GM23338 (cell line): ENCODE results near the gene CBFA2T2. TPM values are rescaled to one million over a fixed set of nuclear protein-coding genes. Genes with fewer than 3 reads are reported as not detected.

Experiments
- ATAC-seq: fragments of 200-7000 bp; cut with Tn5 transposase; 3 replicates; pipeline ENCODE4 v1.9.1; 2020
- DNase-seq: peaks from one replicate; pipeline ENCODE4 v3.0.0-alpha.2; 2015; ENCODE audit warnings: low spot score
- H2AFZ ChIP-seq: fragments of 200-600 bp; sonication (generic); 2 replicates; pipeline ENCODE4 v1.8.0; 2016; ENCODE audit warnings: antibody characterized with exemption, mild to moderate bottlenecking, moderate library complexity
- H3F3A ChIP-seq: fragments of 200-600 bp; sonication (generic); replicated peaks from 2 replicates; pipeline ENCODE4 v1.8.0; 2017; ENCODE audit warnings: antibody characterized with exemption, mixed run types, low read depth
- H3K27ac ChIP-seq: fragments of 200-600 bp; sonication (generic); 2 replicates; pipeline ENCODE4 v1.6.1; 2016; ENCODE audit warnings: low read depth
- H3K27me3 ChIP-seq: fragments of 200-600 bp; sonication (generic); 2 replicates; pipeline ENCODE4 v1.8.0; 2016; ENCODE audit warnings: mild to moderate bottlenecking, mixed run types, moderate library complexity; ENCODE audit not compliant: insufficient read depth
- H3K36me3 ChIP-seq: fragments of 200-600 bp; sonication (generic); 2 replicates; pipeline ENCODE4 v1.8.0; 2016; ENCODE audit warnings: mild to moderate bottlenecking; ENCODE audit not compliant: insufficient read depth
- H3K4me1 ChIP-seq: fragments of 200-600 bp; sonication (generic); 2 replicates; pipeline ENCODE4 v1.8.0; 2016; ENCODE audit warnings: mild to moderate bottlenecking, moderate library complexity; ENCODE audit not compliant: insufficient read depth
- H3K4me2 ChIP-seq: fragments of 200-600 bp; sonication (generic); 2 replicates; pipeline ENCODE4 v1.7.1; 2017; ENCODE audit warnings: mixed run types
- H3K4me3 ChIP-seq: fragments of 200-600 bp; sonication (generic); 2 replicates; pipeline ENCODE4 v1.6.1; 2016; ENCODE audit warnings: mixed run types
- H3K79me2 ChIP-seq: fragments of 200-600 bp; sonication (generic); replicated peaks from 2 replicates; pipeline ENCODE4 v1.8.0; 2017; ENCODE audit warnings: mild to moderate bottlenecking; ENCODE audit not compliant: insufficient read depth
- H3K9me2 ChIP-seq: fragments of 200-600 bp; sonication (generic); 2 replicates; pipeline ENCODE4 v1.8.0; 2017; ENCODE audit not compliant: insufficient read depth
- H4K20me1 ChIP-seq: fragments of 200-600 bp; sonication (generic); replicated peaks from 2 replicates; pipeline ENCODE4 v1.8.0; 2017; ENCODE audit warnings: mild to moderate bottlenecking; ENCODE audit not compliant: insufficient read depth
- H3K27ac Mint-ChIP-seq: 2 replicates; pipeline ENCODE4 v1.8.0; 2020; ENCODE audit warnings: inconsistent platforms, mild to moderate bottlenecking, moderate library complexity, mixed read lengths
- H3K27me3 Mint-ChIP-seq: 3 replicates; pipeline ENCODE4 v1.8.0; 2022; ENCODE audit warnings: low read depth, mild to moderate bottlenecking, moderate library complexity, mixed read lengths, inconsistent platforms; ENCODE audit not compliant: insufficient read depth, poor library complexity
- H3K36me3 Mint-ChIP-seq: 3 replicates; pipeline ENCODE4 v1.8.0; 2021; ENCODE audit warnings: low read depth, mild to moderate bottlenecking, inconsistent platforms, moderate library complexity, mixed read lengths
- H3K4me1 Mint-ChIP-seq: 3 replicates; pipeline ENCODE4 v1.8.0; 2020; ENCODE audit warnings: mild to moderate bottlenecking, inconsistent platforms, mixed read lengths
- H3K4me3 Mint-ChIP-seq: 3 replicates; pipeline ENCODE4 v1.8.0; 2021; ENCODE audit warnings: moderate library complexity, mild to moderate bottlenecking, inconsistent platforms, mixed read lengths
- H3K9me3 Mint-ChIP-seq: 3 replicates; pipeline ENCODE4 v1.8.0; 2020; ENCODE audit warnings: moderate library complexity, mild to moderate bottlenecking, inconsistent platforms, mixed read lengths
- CREB1 ChIP-seq: fragments of 250-450 bp; sonication (Bioruptor Pico); IDR thresholded peaks from 2 replicates; pipeline ENCODE4 v1.5.0; 2020; ENCODE audit warnings: low read depth, mild to moderate bottlenecking, moderate library complexity
- CTCF ChIP-seq, 2 experiments: fragments of 200-600 bp in 1 of 2; sonication (generic) in 1 of 2; conservative IDR thresholded peaks; 2 replicates each; pipeline versions ENCODE4 v1.5.1 to v1.6.1; 2016 to 2017; ENCODE audit warnings: antibody characterized with exemption in 2 of 2, low read depth in 2 of 2, mild to moderate bottlenecking in 2 of 2, moderate library complexity in 1 of 2
- ETS1 ChIP-seq: IDR thresholded peaks from 2 replicates; pipeline ENCODE4 v1.6.1; 2016; ENCODE audit warnings: antibody characterized with exemption
- EZH2 ChIP-seq: fragments of 200-600 bp; sonication (generic); IDR thresholded peaks from one replicate; pipeline ENCODE4 v1.8.0; 2017; ENCODE audit warnings: antibody characterized with exemption, mild to moderate bottlenecking, low read depth; ENCODE audit not compliant: unreplicated experiment
- JUNB ChIP-seq: IDR thresholded peaks from one replicate; pipeline ENCODE4 v1.6.1; 2016; ENCODE audit warnings: antibody characterized with exemption; ENCODE audit not compliant: unreplicated experiment
- STAT1 ChIP-seq: IDR thresholded peaks from one replicate; pipeline ENCODE4 v1.6.1; 2016; ENCODE audit warnings: antibody characterized with exemption; ENCODE audit not compliant: unreplicated experiment
- ZNF331 ChIP-seq: fragments of 250-450 bp; sonication (Bioruptor Pico); IDR thresholded peaks from 2 replicates; pipeline ENCODE4 v1.5.0; 2020; ENCODE audit warnings: low read depth, mild to moderate bottlenecking, moderate library complexity
- ZNF462 ChIP-seq: fragments of 250-450 bp; sonication (Bioruptor Pico); IDR thresholded peaks from 2 replicates; pipeline ENCODE4 v1.5.0; 2020; ENCODE audit warnings: mild to moderate bottlenecking, moderate library complexity
- polyA plus RNA-seq: library from polyadenylated mRNA; unstranded; fragments of >200 nt; fragmentation: Nextera tagmentation; extraction: Ambion mirVana; gene quantifications from 2 replicates; pipeline ENCODE4 v1.2.1, GENCODE V29; 2016
- total RNA-seq: library from RNA; depleted of rRNA; stranded (reverse); fragments of >200 nt; shearing (Covaris generic); gene quantifications from 2 replicates; pipeline ENCODE4 v1.2.3, GENCODE V29; 2014
- TF ChIP-seq, protein P1 (sequence below): IDR thresholded peaks from one replicate; pipeline ENCODE4 v1.6.1; 2018; ENCODE audit warnings: antibody characterized with exemption; ENCODE audit not compliant: unreplicated experiment

The CBFA2T2 gene
- total and polyA plus RNA-seq, 2 experiments from 2014 or later: 12.7 to 15.8 TPM

DNA sequence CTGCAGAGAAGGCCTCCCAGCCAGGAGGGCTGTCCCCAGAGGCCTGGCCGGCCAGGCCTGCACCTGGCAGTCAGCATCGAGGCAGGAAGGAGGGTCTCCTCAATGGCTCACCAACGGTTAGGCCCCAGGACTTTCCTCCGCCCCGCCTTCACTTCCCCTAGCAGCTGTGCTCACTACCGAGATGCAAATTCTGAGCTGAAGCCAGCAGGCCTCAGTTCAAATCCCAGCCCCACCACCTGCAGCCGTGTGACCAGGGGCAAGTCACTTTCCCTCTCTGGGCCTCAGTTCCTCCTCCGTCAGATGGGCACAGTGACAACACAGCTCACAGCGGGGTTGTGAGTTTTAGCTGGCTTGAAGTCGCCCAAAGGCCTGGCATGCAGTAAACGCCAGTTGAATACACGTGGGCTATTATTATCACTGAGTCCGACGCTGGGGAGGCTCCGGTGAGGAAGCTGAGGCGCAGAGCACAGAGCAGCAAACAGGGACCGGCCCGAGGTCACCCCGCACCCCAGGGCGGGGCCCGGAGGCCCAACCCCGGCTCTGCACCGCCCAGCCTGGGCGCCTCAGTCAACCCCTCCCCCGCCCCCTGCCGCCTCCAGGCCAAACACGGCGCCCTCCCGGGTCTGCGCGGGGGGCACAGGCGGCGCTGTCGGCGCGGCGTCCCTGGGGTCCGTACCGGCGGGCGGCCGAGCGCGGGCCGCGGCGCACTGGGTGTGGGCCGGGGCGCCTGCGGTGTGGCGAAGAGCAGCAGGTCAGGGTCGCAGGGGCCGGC, 195.6 kb downstream of the CBFA2T2 start (continued):
- TF ChIP-seq ZNF331 (CRISPR knock-in tag): no peak
- TF ChIP-seq JUNB: no peak
- TF ChIP-seq, protein P1, sequence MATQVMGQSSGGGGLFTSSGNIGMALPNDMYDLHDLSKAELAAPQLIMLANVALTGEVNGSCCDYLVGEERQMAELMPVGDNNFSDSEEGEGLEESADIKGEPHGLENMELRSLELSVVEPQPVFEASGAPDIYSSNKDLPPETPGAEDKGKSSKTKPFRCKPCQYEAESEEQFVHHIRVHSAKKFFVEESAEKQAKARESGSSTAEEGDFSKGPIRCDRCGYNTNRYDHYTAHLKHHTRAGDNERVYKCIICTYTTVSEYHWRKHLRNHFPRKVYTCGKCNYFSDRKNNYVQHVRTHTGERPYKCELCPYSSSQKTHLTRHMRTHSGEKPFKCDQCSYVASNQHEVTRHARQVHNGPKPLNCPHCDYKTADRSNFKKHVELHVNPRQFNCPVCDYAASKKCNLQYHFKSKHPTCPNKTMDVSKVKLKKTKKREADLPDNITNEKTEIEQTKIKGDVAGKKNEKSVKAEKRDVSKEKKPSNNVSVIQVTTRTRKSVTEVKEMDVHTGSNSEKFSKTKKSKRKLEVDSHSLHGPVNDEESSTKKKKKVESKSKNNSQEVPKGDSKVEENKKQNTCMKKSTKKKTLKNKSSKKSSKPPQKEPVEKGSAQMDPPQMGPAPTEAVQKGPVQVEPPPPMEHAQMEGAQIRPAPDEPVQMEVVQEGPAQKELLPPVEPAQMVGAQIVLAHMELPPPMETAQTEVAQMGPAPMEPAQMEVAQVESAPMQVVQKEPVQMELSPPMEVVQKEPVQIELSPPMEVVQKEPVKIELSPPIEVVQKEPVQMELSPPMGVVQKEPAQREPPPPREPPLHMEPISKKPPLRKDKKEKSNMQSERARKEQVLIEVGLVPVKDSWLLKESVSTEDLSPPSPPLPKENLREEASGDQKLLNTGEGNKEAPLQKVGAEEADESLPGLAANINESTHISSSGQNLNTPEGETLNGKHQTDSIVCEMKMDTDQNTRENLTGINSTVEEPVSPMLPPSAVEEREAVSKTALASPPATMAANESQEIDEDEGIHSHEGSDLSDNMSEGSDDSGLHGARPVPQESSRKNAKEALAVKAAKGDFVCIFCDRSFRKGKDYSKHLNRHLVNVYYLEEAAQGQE: no peak
- TF ChIP-seq EZH2: no peak

- ATAC-seq: peak; percentile 86
- Histone ChIP-seq H3K36me3 (no peaks in the 10 kb centered on the region), H3K27me3 (no peaks in the 10 kb centered on the region), H3K4me3 (peak within 1 kb of the TSS; percentile 88), H3K27ac (no peak within 1 kb of the TSS), H3K79me2 (peaks cover 33% of the 10 kb centered on the region), H3K9me2 (no peaks in the 10 kb centered on the region), H3F3A (0 out of 2 replicates have a peak, but pooled peaks cover 2% of the 10 kb centered on the region), H3K4me1 (peaks cover 10% of the 10 kb centered on the region; the same call in 1 of the 2 replicates), H2AFZ (peak within 1 kb of the TSS; percentile 97), H3K4me2 (peak within 1 kb of the TSS; percentile 98), H4K20me1 (peaks cover 25% of the 10 kb centered on the region; the same call in 1 of the 2 replicates)
- Mint-ChIP-seq H3K27ac (peak within 1 kb of the TSS; percentile 90), H3K4me3 (peak within 1 kb of the TSS; percentile 88), H3K36me3 (no peaks in the 10 kb centered on the region), H3K4me1 (peaks cover 26% of the 10 kb centered on the region), H3K9me3 (no peaks in the 10 kb centered on the region; the same call in 2 of the 3 replicates), H3K27me3 (peaks cover 10% of the 10 kb centered on the region)
- DNase-seq: peak; percentile 98
- TF ChIP-seq JUNB (no peak), ZNF462 (CRISPR knock-in tag) (no peak), ETS1 (no peak), STAT1 (no peak), CREB1 (CRISPR knock-in tag) (peak; percentile 81), CTCF (conservative IDR thresholded peaks at IDR 0.05; ENCODE audit: low read depth in 2 of 2) (peak in 1 of 2 experiments; percentile 31; a peak in 3 of 4 replicates)
Measured at GRCh38 chr20:33686100-33686983, 196.4 kb downstream of the CBFA2T2 start, which contains the start of gene E2F1. E2F1 (minus strand) TSS chr20:33686385; CDS start chr20:33686264, 121 bp downstream.
